HepG2 (cell line): ENCODE results near the gene MRPL38. TPM values are rescaled to one million over a fixed set of nuclear protein-coding genes. Genes with fewer than 3 reads are reported as not detected.

Experiments
- CHCHD3 ChIP-seq: sonication (generic); formaldehyde crosslinking; IDR thresholded peaks from 2 replicates; pipeline ENCODE4 v1.8.0; 2022; ENCODE audit warnings: mild to moderate bottlenecking, missing genetic modification reagents, moderate library complexity
- GFI1 ChIP-seq: sonication (generic); formaldehyde crosslinking; IDR thresholded peaks from 2 replicates; pipeline ENCODE4 v1.5.0; 2020; ENCODE audit warnings: missing genetic modification reagents, mild to moderate bottlenecking, borderline replicate concordance
- KLF11 ChIP-seq: IDR thresholded peaks from 2 replicates; pipeline ENCODE4 v1.6.1; 2016; ENCODE audit warnings: missing compliant biosample characterization
- KLF9 ChIP-seq: IDR thresholded peaks from 2 replicates; pipeline ENCODE4 v1.6.1; 2016; ENCODE audit warnings: low read depth
- MAFK ChIP-seq, 2 experiments: IDR thresholded peaks in 1 of 2; conservative IDR thresholded peaks in 1 of 2; 2 replicates each; pipeline ENCODE4 v1.6.1; 2011; ENCODE audit warnings: improper control_type of control experiment in 2 of 2, low read length in 2 of 2
- MXD4 ChIP-seq: IDR thresholded peaks from 2 replicates; pipeline ENCODE4 v1.6.1; 2016; ENCODE audit warnings: mild to moderate bottlenecking, missing biosample characterization, missing genetic modification reagents
- MYPOP ChIP-seq: sonication (generic); formaldehyde crosslinking; IDR thresholded peaks from 2 replicates; pipeline ENCODE4 v1.8.1; 2023; ENCODE audit warnings: mild to moderate bottlenecking, moderate library complexity, missing genetic modification reagents
- PRPF4 ChIP-seq: fragments of 200-400 bp; formaldehyde crosslinking; IDR thresholded peaks from 2 replicates; pipeline ENCODE4 v1.6.1; 2016; ENCODE audit warnings: low read length, low read depth; ENCODE audit not compliant: poor library complexity, severe bottlenecking
- SIN3A ChIP-seq: IDR thresholded peaks from 2 replicates; pipeline ENCODE4 v1.6.1; 2011; ENCODE audit warnings: low read depth, mild to moderate bottlenecking, control low read depth, low read length, borderline replicate concordance
- TRIM24 ChIP-seq: sonication (generic); formaldehyde crosslinking; IDR thresholded peaks from 2 replicates; pipeline ENCODE4 v1.8.0; 2022; ENCODE audit warnings: mild to moderate bottlenecking, missing genetic modification reagents
- ZC3H4 ChIP-seq: sonication (generic); formaldehyde crosslinking; IDR thresholded peaks from 2 replicates; pipeline ENCODE4 v1.4.0; 2020; ENCODE audit warnings: missing genetic modification reagents, borderline replicate concordance
- ZNF256 ChIP-seq: sonication (generic); formaldehyde crosslinking; conservative IDR thresholded peaks from 2 replicates; pipeline ENCODE4 v1.4.0; 2020; ENCODE audit warnings: missing genetic modification reagents
- ZNF326 ChIP-seq: sonication (generic); formaldehyde crosslinking; IDR thresholded peaks from 2 replicates; pipeline ENCODE4 v1.4.0; 2020; ENCODE audit warnings: missing genetic modification reagents, borderline replicate concordance
- ZNF496 ChIP-seq: sonication (generic); formaldehyde crosslinking; IDR thresholded peaks from 2 replicates; pipeline ENCODE4 v1.8.1; 2023; ENCODE audit warnings: mild to moderate bottlenecking, moderate library complexity, missing genetic modification reagents; ENCODE audit not compliant: insufficient replicate concordance
- ZNF572 ChIP-seq: sonication (generic); formaldehyde crosslinking; IDR thresholded peaks from 2 replicates; pipeline ENCODE4 v1.5.1; 2020; ENCODE audit warnings: mild to moderate bottlenecking, missing genetic modification reagents
- ZNF7 ChIP-seq: IDR thresholded peaks from 2 replicates; pipeline ENCODE4 v1.6.1; 2016; ENCODE audit warnings: missing biosample characterization, missing genetic modification reagents
- ZNF746 ChIP-seq: sonication (generic); formaldehyde crosslinking; IDR thresholded peaks from 2 replicates; pipeline ENCODE4 v1.8.0; 2022; ENCODE audit warnings: mild to moderate bottlenecking, missing genetic modification reagents
- ZNF839 ChIP-seq: sonication (generic); formaldehyde crosslinking; IDR thresholded peaks from 2 replicates; pipeline ENCODE4 v1.4.0; 2020; ENCODE audit warnings: missing genetic modification reagents, mild to moderate bottlenecking, borderline replicate concordance
- ZNF878 ChIP-seq: sonication (generic); formaldehyde crosslinking; IDR thresholded peaks from 2 replicates; pipeline ENCODE4 v1.8.1; 2023; ENCODE audit warnings: mild to moderate bottlenecking, missing genetic modification reagents, moderate library complexity
- ZSCAN12 ChIP-seq: sonication (generic); formaldehyde crosslinking; IDR thresholded peaks from 2 replicates; pipeline ENCODE4 v1.9.0; 2021; ENCODE audit warnings: mild to moderate bottlenecking, missing genetic modification reagents
- polyA plus RNA-seq, 8 experiments: library from polyadenylated mRNA; depleted of rRNA in 3 of 8; stranded (reverse) in 7 of 8; unstranded in 1 of 8; fragments of >200 nt; fragmentation: Illumina TruSeq in 4 of 8; extraction: Trizol in 4 of 8; gene quantifications; 2 replicates each; pipeline versions ENCODE4 v1.2.1 to v1.2.3, GENCODE V29; 2011 to 2016; ENCODE audit warnings: low read depth in 4 of 8, missing spikeins in 1 of 8, mixed read lengths in 1 of 8; ENCODE audit not compliant: insufficient read depth in 1 of 8
- total RNA-seq, 5 experiments: library from RNA; depleted of rRNA; stranded (reverse); fragments of >200 nt; fragmentation: Illumina TruSeq; extraction: Trizol; gene quantifications; 2 replicates each; pipeline ENCODE4 v1.2.3, GENCODE V29; 2016; ENCODE audit warnings: low read depth in 1 of 5
- TF ChIP-seq, protein P1 (sequence below): sonication (generic); formaldehyde crosslinking; IDR thresholded peaks from 2 replicates; pipeline ENCODE4 v1.4.0; 2020; ENCODE audit warnings: missing genetic modification reagents
- TF ChIP-seq, protein P2 (sequence below): sonication (generic); formaldehyde crosslinking; IDR thresholded peaks from 2 replicates; pipeline ENCODE4 v1.4.0; 2020; ENCODE audit warnings: missing genetic modification reagents

Gene MRPL38
- total and polyA plus RNA-seq, 2 of the 13 experiments (the other 11 are each of a cell fraction or from before 2014, with no cell fraction given), result 83.7 to 125 TPM

DNA sequence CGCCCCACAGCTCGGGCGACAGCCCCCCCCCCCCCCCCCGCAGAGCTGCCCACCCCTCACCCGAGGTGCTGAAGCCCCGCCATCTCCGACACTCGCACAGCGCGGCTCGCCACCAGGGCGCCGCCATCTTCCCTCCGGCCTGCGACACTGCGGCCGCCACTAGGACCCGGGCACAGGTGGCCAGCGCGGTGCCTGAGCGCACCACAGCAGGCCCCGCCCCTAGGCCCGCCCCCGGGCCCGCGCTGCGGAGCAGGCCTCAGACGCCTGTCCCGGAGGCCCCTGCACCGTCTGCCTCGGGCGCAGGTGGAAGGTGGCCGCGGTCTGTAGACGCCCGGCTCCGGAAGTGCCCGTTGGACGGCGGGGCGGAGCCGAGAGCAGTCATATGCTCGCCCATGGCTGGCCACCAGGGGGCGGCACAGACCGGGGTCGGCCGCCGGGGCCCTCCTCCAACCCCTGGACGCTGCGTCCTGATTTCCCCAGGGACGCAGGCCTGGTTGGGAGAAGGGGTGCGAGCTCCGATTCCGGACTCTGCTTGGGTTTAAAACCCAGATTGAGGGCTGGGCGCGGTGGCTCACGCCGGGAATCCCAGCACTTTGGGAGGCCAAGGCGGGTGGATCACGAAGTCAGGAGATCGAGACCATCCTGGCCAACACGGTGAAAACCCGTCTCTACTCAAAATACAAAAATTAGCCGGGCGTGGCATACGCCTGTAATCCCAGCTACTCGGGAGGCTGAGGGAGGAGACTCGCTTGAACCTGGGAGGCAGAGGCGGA lies at the start of gene MRPL38 (continued):
- TF ChIP-seq, protein P1, sequence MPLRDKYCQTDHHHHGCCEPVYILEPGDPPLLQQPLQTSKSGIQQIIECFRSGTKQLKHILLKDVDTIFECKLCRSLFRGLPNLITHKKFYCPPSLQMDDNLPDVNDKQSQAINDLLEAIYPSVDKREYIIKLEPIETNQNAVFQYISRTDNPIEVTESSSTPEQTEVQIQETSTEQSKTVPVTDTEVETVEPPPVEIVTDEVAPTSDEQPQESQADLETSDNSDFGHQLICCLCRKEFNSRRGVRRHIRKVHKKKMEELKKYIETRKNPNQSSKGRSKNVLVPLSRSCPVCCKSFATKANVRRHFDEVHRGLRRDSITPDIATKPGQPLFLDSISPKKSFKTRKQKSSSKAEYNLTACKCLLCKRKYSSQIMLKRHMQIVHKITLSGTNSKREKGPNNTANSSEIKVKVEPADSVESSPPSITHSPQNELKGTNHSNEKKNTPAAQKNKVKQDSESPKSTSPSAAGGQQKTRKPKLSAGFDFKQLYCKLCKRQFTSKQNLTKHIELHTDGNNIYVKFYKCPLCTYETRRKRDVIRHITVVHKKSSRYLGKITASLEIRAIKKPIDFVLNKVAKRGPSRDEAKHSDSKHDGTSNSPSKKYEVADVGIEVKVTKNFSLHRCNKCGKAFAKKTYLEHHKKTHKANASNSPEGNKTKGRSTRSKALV (CRISPR knock-in tag), result peak; percentile 93; the same call in 1 of the 2 replicates
- peak; percentile 70; the same call in 1 of the 2 replicates for TF ChIP-seq ZSCAN12 (CRISPR knock-in tag)
- TF ChIP-seq ZNF326 (CRISPR knock-in tag), result no peak
- peak; percentile 8; the same call in 1 of the 2 replicates for TF ChIP-seq ZNF7 (CRISPR knock-in tag)
- TF ChIP-seq ZNF839, result peak; percentile 88; the same call in 1 of the 2 replicates
- no peak for TF ChIP-seq ZNF496
- TF ChIP-seq CHCHD3, result peak; percentile 74; the same call in 1 of the 2 replicates
- TF ChIP-seq ZNF572 (CRISPR knock-in tag), result peak; percentile 98
- peak; percentile 98 for TF ChIP-seq KLF9
- no peak for TF ChIP-seq ZC3H4 (CRISPR knock-in tag)
- peak; percentile 94 for TF ChIP-seq KLF11
- peak; percentile 88 for TF ChIP-seq SIN3A
- no peak; the same call in 1 of the 2 replicates for TF ChIP-seq ZNF746
- peak; percentile 80; the same call in 1 of the 2 replicates for TF ChIP-seq ZNF256 (CRISPR knock-in tag)
- TF ChIP-seq TRIM24 (CRISPR knock-in tag), result no peak
- TF ChIP-seq, protein P2, sequence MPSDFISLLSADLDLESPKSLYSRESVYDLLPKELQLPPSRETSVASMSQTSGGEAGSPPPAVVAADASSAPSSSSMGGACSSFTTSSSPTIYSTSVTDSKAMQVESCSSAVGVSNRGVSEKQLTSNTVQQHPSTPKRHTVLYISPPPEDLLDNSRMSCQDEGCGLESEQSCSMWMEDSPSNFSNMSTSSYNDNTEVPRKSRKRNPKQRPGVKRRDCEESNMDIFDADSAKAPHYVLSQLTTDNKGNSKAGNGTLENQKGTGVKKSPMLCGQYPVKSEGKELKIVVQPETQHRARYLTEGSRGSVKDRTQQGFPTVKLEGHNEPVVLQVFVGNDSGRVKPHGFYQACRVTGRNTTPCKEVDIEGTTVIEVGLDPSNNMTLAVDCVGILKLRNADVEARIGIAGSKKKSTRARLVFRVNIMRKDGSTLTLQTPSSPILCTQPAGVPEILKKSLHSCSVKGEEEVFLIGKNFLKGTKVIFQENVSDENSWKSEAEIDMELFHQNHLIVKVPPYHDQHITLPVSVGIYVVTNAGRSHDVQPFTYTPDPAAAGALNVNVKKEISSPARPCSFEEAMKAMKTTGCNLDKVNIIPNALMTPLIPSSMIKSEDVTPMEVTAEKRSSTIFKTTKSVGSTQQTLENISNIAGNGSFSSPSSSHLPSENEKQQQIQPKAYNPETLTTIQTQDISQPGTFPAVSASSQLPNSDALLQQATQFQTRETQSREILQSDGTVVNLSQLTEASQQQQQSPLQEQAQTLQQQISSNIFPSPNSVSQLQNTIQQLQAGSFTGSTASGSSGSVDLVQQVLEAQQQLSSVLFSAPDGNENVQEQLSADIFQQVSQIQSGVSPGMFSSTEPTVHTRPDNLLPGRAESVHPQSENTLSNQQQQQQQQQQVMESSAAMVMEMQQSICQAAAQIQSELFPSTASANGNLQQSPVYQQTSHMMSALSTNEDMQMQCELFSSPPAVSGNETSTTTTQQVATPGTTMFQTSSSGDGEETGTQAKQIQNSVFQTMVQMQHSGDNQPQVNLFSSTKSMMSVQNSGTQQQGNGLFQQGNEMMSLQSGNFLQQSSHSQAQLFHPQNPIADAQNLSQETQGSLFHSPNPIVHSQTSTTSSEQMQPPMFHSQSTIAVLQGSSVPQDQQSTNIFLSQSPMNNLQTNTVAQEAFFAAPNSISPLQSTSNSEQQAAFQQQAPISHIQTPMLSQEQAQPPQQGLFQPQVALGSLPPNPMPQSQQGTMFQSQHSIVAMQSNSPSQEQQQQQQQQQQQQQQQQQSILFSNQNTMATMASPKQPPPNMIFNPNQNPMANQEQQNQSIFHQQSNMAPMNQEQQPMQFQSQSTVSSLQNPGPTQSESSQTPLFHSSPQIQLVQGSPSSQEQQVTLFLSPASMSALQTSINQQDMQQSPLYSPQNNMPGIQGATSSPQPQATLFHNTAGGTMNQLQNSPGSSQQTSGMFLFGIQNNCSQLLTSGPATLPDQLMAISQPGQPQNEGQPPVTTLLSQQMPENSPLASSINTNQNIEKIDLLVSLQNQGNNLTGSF (CRISPR knock-in tag), result no peak; the same call in 1 of the 2 replicates
- peak; percentile 93 for TF ChIP-seq ZNF878 (CRISPR knock-in tag)
- peak; percentile 93; the same call in 1 of the 2 replicates for TF ChIP-seq MXD4 (CRISPR knock-in tag)
- TF ChIP-seq PRPF4, result no peak
- TF ChIP-seq GFI1 (CRISPR knock-in tag), result peak; percentile 93
- TF ChIP-seq MYPOP (CRISPR knock-in tag), result peak; percentile 94
- no peak for TF ChIP-seq MAFK (conservative IDR thresholded peaks at IDR 0.05 in 1 of 2, IDR thresholded peaks at IDR 0.05 in 1 of 2; ENCODE audit: low read length in 2 of 2)
